ENCODE measurements around the gene C1QTNF6.

Gene C1QTNF6

DNA sequence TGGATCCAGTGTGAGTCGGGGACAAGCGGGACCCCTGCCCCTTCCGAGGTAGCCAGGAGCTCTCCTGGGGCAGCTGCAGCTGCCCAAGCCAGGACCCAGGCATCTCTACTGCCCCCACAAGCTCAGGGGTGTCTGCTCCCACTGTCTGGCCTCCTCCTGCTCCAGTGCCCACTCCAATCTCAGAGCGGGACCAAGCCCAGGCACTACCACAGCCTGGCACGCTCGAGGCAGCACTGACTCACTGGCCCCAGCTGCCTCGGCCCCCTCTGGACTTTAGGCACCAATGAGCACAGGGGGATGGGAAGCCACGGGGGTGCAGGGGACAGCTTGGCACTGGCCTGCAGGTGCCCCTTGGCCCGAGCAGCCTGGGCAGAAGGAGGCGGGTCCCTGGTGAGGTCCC is 46.6 kb downstream of the C1QTNF6 start:
- no peak overlapping the region for H2BK12ac ChIP-seq (ENCODE audit: low read length)
- no peak overlapping the region for H3K4ac ChIP-seq (ENCODE audit: low read depth, low read length)
- H3K18ac ChIP-seq (ENCODE audit: low read length), result no peak overlapping the region
- no peaks in the 10 kb centered on the region for H3K79me2 ChIP-seq (ENCODE audit: control insufficient read depth, insufficient read depth, low read length, poor library complexity)
- no peak overlapping the region for H3K27ac ChIP-seq (ENCODE audit: low read depth, low read length)
- DNase-seq, result no peak
- H3K79me1 ChIP-seq (ENCODE audit: low read length), result no peaks in the 10 kb centered on the region
- no peak overlapping the region for H3K4me3 ChIP-seq (ENCODE audit: low read depth, low read length)
- H3K4me2 ChIP-seq (ENCODE audit: low read length), result no peak overlapping the region
- no peak overlapping the region for H2BK5ac ChIP-seq (ENCODE audit: low read depth, low read length, poor library complexity)
- peaks cover 0 to 2% of the 10 kb centered on the region in 2 experiments for H3K4me1 ChIP-seq (ENCODE audit: control insufficient read depth in 1 of 2, insufficient read depth in 2 of 2, low read length in 2 of 2)
- no peak overlapping the region for H2AK5ac ChIP-seq (ENCODE audit: low read length)
- WGBS (ENCODE audit: extremely low coverage, insufficient coverage, insufficient read length), result no CpG with 5 or more reads among the region's 10 CpGs
- no peak overlapping the region for H3K14ac ChIP-seq (ENCODE audit: low read length)
- no peak overlapping the region for H2AFZ ChIP-seq (ENCODE audit: insufficient read depth, low read length, poor library complexity)
- H3K9ac ChIP-seq (ENCODE audit: low read length), result no peak overlapping the region
- no peak overlapping the region for H4K8ac ChIP-seq (ENCODE audit: low read depth, low read length)
- H3K23ac ChIP-seq (ENCODE audit: low read length), result no peak overlapping the region
- H3K36me3 ChIP-seq (ENCODE audit: control insufficient read depth in 1 of 2, insufficient read depth in 2 of 2, low read length in 2 of 2), result no peaks in the 10 kb centered on the region
- H4K12ac ChIP-seq (ENCODE audit: low read depth, low read length), result no peak overlapping the region
- no peak overlapping the region for H2BK120ac ChIP-seq (ENCODE audit: insufficient read depth, low read length, poor library complexity)
- H3K27me3 ChIP-seq (ENCODE audit: insufficient read depth, low read length), result no peaks in the 10 kb centered on the region
- no peak overlapping the region for H4K91ac ChIP-seq (ENCODE audit: low read depth, low read length)
- H3K9me3 ChIP-seq (ENCODE audit: insufficient read depth, low read depth, low read length), result peaks cover 1% of the 10 kb centered on the region

DNA sequence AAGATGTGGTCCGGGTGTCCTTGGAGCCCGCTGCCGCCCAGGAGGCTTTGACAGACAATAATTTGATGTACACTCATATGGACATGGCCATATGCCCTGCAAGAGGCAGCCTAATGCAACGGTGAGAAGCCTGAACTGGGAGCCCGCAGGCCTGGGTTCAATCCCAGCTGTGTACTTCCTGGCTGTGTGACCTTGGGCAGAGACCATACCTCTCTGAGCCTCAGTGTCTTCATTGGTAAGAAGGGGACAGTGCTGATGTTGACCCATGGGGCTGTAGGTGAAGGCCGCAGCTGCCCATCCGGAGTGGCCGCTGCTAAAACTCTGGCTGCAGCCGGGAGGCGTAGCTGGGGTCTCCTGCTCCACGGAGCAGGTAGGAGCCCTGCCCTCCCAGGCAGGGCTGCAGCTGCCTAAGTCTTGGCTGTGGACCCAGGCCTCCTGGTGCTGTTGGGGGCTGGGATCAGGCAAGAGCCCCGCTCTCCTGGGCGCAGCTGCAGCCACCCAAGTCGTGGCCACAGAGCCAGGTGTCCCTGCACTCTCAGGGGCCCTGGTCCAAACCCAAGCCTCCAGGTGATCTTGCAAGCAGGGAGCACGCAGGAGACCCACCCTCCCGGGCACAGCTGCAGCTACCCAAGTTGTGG is 47.2 kb downstream of the C1QTNF6 start:
- no peak overlapping the region for H2BK12ac ChIP-seq (ENCODE audit: low read length)
- H4K12ac ChIP-seq (ENCODE audit: low read depth, low read length), result no peak overlapping the region

GRCh38 chr22:37139762-37140161 is 48.3 kb downstream of the C1QTNF6 start:
- Histone ChIP-seq H2BK12ac (ENCODE audit: low read length) (no peak overlapping the region), H3K36me3 (ENCODE audit: control insufficient read depth in 1 of 2, insufficient read depth in 2 of 2, low read length in 2 of 2) (peaks cover 0 to 3% of the 10 kb centered on the region in 2 experiments), H3K9me3 (ENCODE audit: insufficient read depth, low read depth, low read length) (no peaks in the 10 kb centered on the region), H3K4ac (ENCODE audit: low read depth, low read length) (no peak overlapping the region), H3K23ac (ENCODE audit: low read length) (no peak overlapping the region), H3K9ac (ENCODE audit: low read length) (no peak overlapping the region), H3K27me3 (ENCODE audit: insufficient read depth, low read length) (no peaks in the 10 kb centered on the region), H3K27ac (ENCODE audit: low read depth, low read length) (no peak overlapping the region), H3K79me1 (ENCODE audit: low read length) (no peaks in the 10 kb centered on the region), H3K4me2 (ENCODE audit: low read length) (no peak overlapping the region), H2AK5ac (ENCODE audit: low read length) (no peak overlapping the region), H3K14ac (ENCODE audit: low read length) (no peak overlapping the region), H3K18ac (ENCODE audit: low read length) (no peak overlapping the region), H2AFZ (ENCODE audit: insufficient read depth, low read length, poor library complexity) (no peak overlapping the region), H2BK120ac (ENCODE audit: insufficient read depth, low read length, poor library complexity) (no peak overlapping the region), H4K91ac (ENCODE audit: low read depth, low read length) (no peak overlapping the region), H3K4me1 (ENCODE audit: control insufficient read depth in 1 of 2, insufficient read depth in 2 of 2, low read length in 2 of 2) (no peaks in the 10 kb centered on the region), H4K8ac (ENCODE audit: low read depth, low read length) (no peak overlapping the region), H4K12ac (ENCODE audit: low read depth, low read length) (no peak overlapping the region), H2BK5ac (ENCODE audit: low read depth, low read length, poor library complexity) (no peak overlapping the region), H3K4me3 (ENCODE audit: low read depth, low read length) (no peak overlapping the region), H3K79me2 (ENCODE audit: control insufficient read depth, insufficient read depth, low read length, poor library complexity) (no peaks in the 10 kb centered on the region)
- WGBS (ENCODE audit: extremely low coverage, insufficient coverage, insufficient read length), result no CpG with 5 or more reads among the region's 7 CpGs
- DNase-seq, result no peak

More for the DNA sequence above, 47.2 kb downstream of the C1QTNF6 start:
- H3K36me3 ChIP-seq (ENCODE audit: control insufficient read depth in 1 of 2, insufficient read depth in 2 of 2, low read length in 2 of 2), result no peaks in the 10 kb centered on the region
- no peak overlapping the region for H3K9ac ChIP-seq (ENCODE audit: low read length)
- no peak overlapping the region for H2AFZ ChIP-seq (ENCODE audit: insufficient read depth, low read length, poor library complexity)
- no peaks in the 10 kb centered on the region for H3K79me2 ChIP-seq (ENCODE audit: control insufficient read depth, insufficient read depth, low read length, poor library complexity)
- DNase-seq, result no peak
- H3K4me1 ChIP-seq (ENCODE audit: control insufficient read depth in 1 of 2, insufficient read depth in 2 of 2, low read length in 2 of 2), result no peaks in the 10 kb centered on the region
- no CpG with 5 or more reads among the region's 16 CpGs for WGBS (ENCODE audit: extremely low coverage, insufficient coverage, insufficient read length)
- no peak overlapping the region for H3K27ac ChIP-seq (ENCODE audit: low read depth, low read length)
- H2BK120ac ChIP-seq (ENCODE audit: insufficient read depth, low read length, poor library complexity), result no peak overlapping the region
- H3K23ac ChIP-seq (ENCODE audit: low read length), result no peak overlapping the region
- H3K79me1 ChIP-seq (ENCODE audit: low read length), result no peaks in the 10 kb centered on the region
- H4K8ac ChIP-seq (ENCODE audit: low read depth, low read length), result no peak overlapping the region
- no peak overlapping the region for H2AK5ac ChIP-seq (ENCODE audit: low read length)
- H2BK5ac ChIP-seq (ENCODE audit: low read depth, low read length, poor library complexity), result no peak overlapping the region
- no peaks in the 10 kb centered on the region for H3K27me3 ChIP-seq (ENCODE audit: insufficient read depth, low read length)
- no peak overlapping the region for H3K4me2 ChIP-seq (ENCODE audit: low read length)
- H3K4ac ChIP-seq (ENCODE audit: low read depth, low read length), result no peak overlapping the region
- H3K18ac ChIP-seq (ENCODE audit: low read length), result no peak overlapping the region
- no peak overlapping the region for H3K14ac ChIP-seq (ENCODE audit: low read length)
- H4K91ac ChIP-seq (ENCODE audit: low read depth, low read length), result no peak overlapping the region
- no peak overlapping the region for H3K4me3 ChIP-seq (ENCODE audit: low read depth, low read length)
- no peaks in the 10 kb centered on the region for H3K9me3 ChIP-seq (ENCODE audit: insufficient read depth, low read depth, low read length)

DNA sequence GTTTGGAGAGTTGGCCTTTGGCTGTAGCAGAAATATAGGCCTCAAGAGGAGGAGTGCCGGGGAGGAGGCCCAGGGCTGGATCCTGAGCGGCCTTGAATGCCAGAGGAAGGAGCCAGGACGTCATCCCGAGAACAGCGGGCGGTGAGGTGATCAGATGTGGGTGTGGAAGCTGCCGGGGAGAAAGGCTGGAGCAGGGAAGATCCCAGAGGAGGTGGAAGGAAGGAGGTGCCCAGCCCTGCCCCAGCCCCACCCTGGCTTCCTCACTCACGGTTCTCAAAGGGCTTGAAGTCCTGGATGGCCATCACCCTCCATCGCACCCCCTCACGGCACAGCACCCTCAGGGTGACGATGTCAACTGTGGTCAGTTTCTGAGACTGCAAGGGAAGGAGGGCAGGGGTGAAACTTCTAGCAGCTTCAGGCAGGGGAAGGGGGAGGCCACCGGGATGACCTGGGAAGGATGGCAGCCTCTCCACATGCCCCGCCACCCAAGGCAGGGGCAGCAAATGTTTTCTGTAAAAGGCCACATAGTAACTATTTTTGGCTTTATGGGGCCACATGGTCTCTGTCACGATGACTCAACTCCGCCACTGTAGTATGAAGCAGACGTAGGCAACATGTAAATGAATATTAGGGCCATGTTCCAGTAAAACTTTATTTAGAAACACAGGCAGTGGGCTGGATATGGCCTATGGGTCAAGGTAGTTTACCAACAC is 49.0 kb downstream of the C1QTNF6 start:
- no peak overlapping the region for H3K4me2 ChIP-seq (ENCODE audit: low read length)
- H2BK120ac ChIP-seq (ENCODE audit: insufficient read depth, low read length, poor library complexity), result no peak overlapping the region
- no peak for DNase-seq
- no peak overlapping the region for H4K12ac ChIP-seq (ENCODE audit: low read depth, low read length)
- H3K18ac ChIP-seq (ENCODE audit: low read length), result no peak overlapping the region
- H2BK5ac ChIP-seq (ENCODE audit: low read depth, low read length, poor library complexity), result no peak overlapping the region
- H4K8ac ChIP-seq (ENCODE audit: low read depth, low read length), result no peak overlapping the region
- H3K9ac ChIP-seq (ENCODE audit: low read length), result no peak overlapping the region
- H3K79me1 ChIP-seq (ENCODE audit: low read length), result no peaks in the 10 kb centered on the region
- no peaks in the 10 kb centered on the region for H3K4me1 ChIP-seq (ENCODE audit: control insufficient read depth in 1 of 2, insufficient read depth in 2 of 2, low read length in 2 of 2)
- no peak overlapping the region for H3K14ac ChIP-seq (ENCODE audit: low read length)
- no peak overlapping the region for H3K27ac ChIP-seq (ENCODE audit: low read depth, low read length)
- H3K4ac ChIP-seq (ENCODE audit: low read depth, low read length), result no peak overlapping the region
- no CpG with 5 or more reads among the region's 16 CpGs for WGBS (ENCODE audit: extremely low coverage, insufficient coverage, insufficient read length)
- no peak overlapping the region for H3K23ac ChIP-seq (ENCODE audit: low read length)
- no peak overlapping the region for H3K4me3 ChIP-seq (ENCODE audit: low read depth, low read length)
- H4K91ac ChIP-seq (ENCODE audit: low read depth, low read length), result no peak overlapping the region
- peaks cover 0 to 3% of the 10 kb centered on the region in 2 experiments for H3K36me3 ChIP-seq (ENCODE audit: control insufficient read depth in 1 of 2, insufficient read depth in 2 of 2, low read length in 2 of 2)
- no peak overlapping the region for H2BK12ac ChIP-seq (ENCODE audit: low read length)
- H2AK5ac ChIP-seq (ENCODE audit: low read length), result no peak overlapping the region
- no peaks in the 10 kb centered on the region for H3K79me2 ChIP-seq (ENCODE audit: control insufficient read depth, insufficient read depth, low read length, poor library complexity)
- H3K9me3 ChIP-seq (ENCODE audit: insufficient read depth, low read depth, low read length), result no peaks in the 10 kb centered on the region
- no peaks in the 10 kb centered on the region for H3K27me3 ChIP-seq (ENCODE audit: insufficient read depth, low read length)
- H2AFZ ChIP-seq (ENCODE audit: insufficient read depth, low read length, poor library complexity), result no peak overlapping the region
